Epithelial cell of esophagus (primary cell): ENCODE measurements around the gene ILK.

Experiments used
- DNase-seq: peaks from one replicate; pipeline ENCODE4 v3.0.0; 2010; ENCODE audit warnings: low read depth
- H3K4me3 ChIP-seq: 2 replicates; pipeline ENCODE4 v1.5.1; 2011; ENCODE audit warnings: mild to moderate bottlenecking, low read length, control low read depth
- CTCF ChIP-seq: IDR thresholded peaks from 2 replicates; pipeline ENCODE4 v1.5.1; 2011; ENCODE audit warnings: low read depth, mild to moderate bottlenecking, low read length, control low read depth, inconsistent platforms; ENCODE audit not compliant: insufficient read depth; ENCODE audit errors: missing control alignments

Gene ILK

GRCh38 chr11:6606471-6607189 lies 3.1 kb downstream of the ILK start:
- TF ChIP-seq CTCF: no peak
- H3K4me3 ChIP-seq: no peak overlapping the region
- peak; percentile 87 for DNase-seq

- no peak for TF ChIP-seq CTCF
- no peak overlapping the region for H3K4me3 ChIP-seq
Observed at GRCh38 chr11:6607190-6607795, 3.7 kb downstream of the ILK start.

GRCh38 chr11:6608011-6608410 lies 4.4 kb downstream of the ILK start:
- no peak for DNase-seq
- TF ChIP-seq CTCF: no peak

More at GRCh38 chr11:6607190-6607795, 3.7 kb downstream of the ILK start:
- DNase-seq: no peak

GRCh38 chr11:6608726-6609501 lies 5.3 kb downstream of the ILK start:
- H3K4me3 ChIP-seq: no peak overlapping the region
- DNase-seq: no peak

More at GRCh38 chr11:6608011-6608410, 4.4 kb downstream of the ILK start:
- no peak overlapping the region for H3K4me3 ChIP-seq

GRCh38 chr11:6609502-6610015 lies 6.0 kb downstream of the ILK start:
- no peak for TF ChIP-seq CTCF
- H3K4me3 ChIP-seq: no peak overlapping the region
- DNase-seq: no peak

More at GRCh38 chr11:6608726-6609501, 5.3 kb downstream of the ILK start:
- no peak for TF ChIP-seq CTCF

- no peak for TF ChIP-seq CTCF
- DNase-seq: no peak
- no peak overlapping the region for H3K4me3 ChIP-seq
Observed at GRCh38 chr11:6610591-6610990, 7.0 kb downstream of the ILK start.
